Loucy (cell line): ENCODE measurements around the gene TMIGD2.

Source experiments
- H2AFZ ChIP-seq: fragments of 200-600 bp; sonication (generic); 2 replicates; pipeline ENCODE4 v1.6.0; 2016; ENCODE audit warnings: antibody characterized with exemption, mild to moderate bottlenecking, low read length, moderate library complexity
- H3F3A ChIP-seq: fragments of 200-600 bp; 2 replicates; pipeline ENCODE4 v1.6.0; 2016; ENCODE audit warnings: antibody characterized with exemption, low read depth, mild to moderate bottlenecking
- H3K27me3 ChIP-seq: fragments of 200-600 bp; sonication (generic); 2 replicates; pipeline ENCODE4 v1.6.1; 2014; ENCODE audit warnings: low read length, mild to moderate bottlenecking; ENCODE audit not compliant: insufficient read depth, poor library complexity, severe bottlenecking
- H3K36me3 ChIP-seq: fragments of 200-600 bp; sonication (generic); 2 replicates; pipeline ENCODE4 v1.6.1; 2016; ENCODE audit warnings: low read length; ENCODE audit not compliant: insufficient read depth
- H3K4me1 ChIP-seq: fragments of 200-600 bp; sonication (generic); 2 replicates; pipeline ENCODE4 v1.5.1; 2014; ENCODE audit warnings: low read length, mild to moderate bottlenecking; ENCODE audit not compliant: insufficient read depth, poor library complexity, severe bottlenecking
- H3K4me2 ChIP-seq: fragments of 200-600 bp; sonication (generic); 2 replicates; pipeline ENCODE4 v1.6.0; 2014; ENCODE audit warnings: antibody characterized with exemption, low read length, low read depth, mild to moderate bottlenecking; ENCODE audit not compliant: poor library complexity, severe bottlenecking
- H3K4me3 ChIP-seq: fragments of 200-600 bp; sonication (generic); 2 replicates; pipeline ENCODE4 v1.5.1; 2014; ENCODE audit warnings: low read length, mild to moderate bottlenecking, mixed read lengths; ENCODE audit not compliant: poor library complexity, severe bottlenecking
- H3K79me2 ChIP-seq: fragments of 200-600 bp; sonication (generic); 2 replicates; pipeline ENCODE4 v1.6.1; 2014; ENCODE audit warnings: low read length; ENCODE audit not compliant: insufficient read depth
- H3K9ac ChIP-seq: fragments of 200-600 bp; sonication (generic); 2 replicates; pipeline ENCODE4 v1.6.0; 2014; ENCODE audit warnings: mild to moderate bottlenecking, low read depth, low read length, moderate library complexity; ENCODE audit not compliant: poor library complexity, severe bottlenecking
- H3K9me2 ChIP-seq: fragments of 200-600 bp; sonication (generic); replicated peaks from 2 replicates; pipeline ENCODE4 v1.6.1; 2016; ENCODE audit warnings: low read depth, low read length, mixed read lengths
- H3K9me3 ChIP-seq: fragments of 200-600 bp; sonication (generic); 2 replicates; pipeline ENCODE4 v1.6.1; 2014; ENCODE audit warnings: mild to moderate bottlenecking, antibody characterized with exemption, low read length, low read depth; ENCODE audit not compliant: insufficient read depth
- H4K20me1 ChIP-seq: fragments of 200-600 bp; sonication (generic); 2 replicates; pipeline ENCODE4 v1.6.0; 2014; ENCODE audit warnings: antibody characterized with exemption, low read length, mild to moderate bottlenecking; ENCODE audit not compliant: insufficient read depth, poor library complexity, severe bottlenecking
- CTCF ChIP-seq: fragments of 200-600 bp; sonication (generic); conservative IDR thresholded peaks from 2 replicates; pipeline ENCODE4 v1.5.1; 2014; ENCODE audit warnings: mild to moderate bottlenecking, antibody characterized with exemption, low read length
- EZH2phosphoT487 ChIP-seq: fragments of 200-600 bp; IDR thresholded peaks from 2 replicates; pipeline ENCODE4 v1.6.1; 2018; ENCODE audit warnings: antibody characterized with exemption, mild to moderate bottlenecking, moderate library complexity, borderline replicate concordance

The TMIGD2 gene

GRCh38 chr19:4327252-4327876 is 25.2 kb upstream of the TMIGD2 start:
- H3K4me3 ChIP-seq, result no peak overlapping the region
- no peaks in the 10 kb centered on the region for H4K20me1 ChIP-seq
- TF ChIP-seq EZH2phosphoT487 (no peak), CTCF (no peak)
- H3K4me1 ChIP-seq, result no peaks in the 10 kb centered on the region
- no peaks in the 10 kb centered on the region for H3K9me2 ChIP-seq
- H2AFZ ChIP-seq, result no peak overlapping the region
- no peaks in the 10 kb centered on the region for H3K79me2 ChIP-seq
- H3K9me3 ChIP-seq, result no peaks in the 10 kb centered on the region
- H3K27me3 ChIP-seq, result no peaks in the 10 kb centered on the region
- H3F3A ChIP-seq, result no peaks in the 10 kb centered on the region
- no peak overlapping the region for H3K9ac ChIP-seq
- H3K36me3 ChIP-seq, result no peaks in the 10 kb centered on the region
- no peak overlapping the region for H3K4me2 ChIP-seq

- Histone ChIP-seq H3K36me3 (no peaks in the 10 kb centered on the region), H3K27me3 (no peaks in the 10 kb centered on the region), H3K79me2 (no peaks in the 10 kb centered on the region), H3K9me2 (no peaks in the 10 kb centered on the region), H2AFZ (no peak overlapping the region), H4K20me1 (no peaks in the 10 kb centered on the region), H3K4me3 (no peak overlapping the region), H3K9me3 (no peaks in the 10 kb centered on the region), H3K9ac (no peak overlapping the region), H3F3A (no peaks in the 10 kb centered on the region), H3K4me2 (no peak overlapping the region), H3K4me1 (no peaks in the 10 kb centered on the region)
- TF ChIP-seq CTCF (no peak), EZH2phosphoT487 (no peak)
Measured at GRCh38 chr19:4326837-4327251, 24.7 kb upstream of the TMIGD2 start.

- Histone ChIP-seq H3K9ac (no peak overlapping the region), H4K20me1 (no peaks in the 10 kb centered on the region), H3F3A (no peaks in the 10 kb centered on the region), H2AFZ (no peak overlapping the region), H3K79me2 (no peaks in the 10 kb centered on the region), H3K4me2 (no peak overlapping the region), H3K9me2 (no peaks in the 10 kb centered on the region), H3K4me3 (no peak overlapping the region), H3K36me3 (no peaks in the 10 kb centered on the region), H3K4me1 (no peaks in the 10 kb centered on the region), H3K9me3 (no peaks in the 10 kb centered on the region), H3K27me3 (no peaks in the 10 kb centered on the region)
- TF ChIP-seq CTCF (no peak), EZH2phosphoT487 (no peak)
Measured at GRCh38 chr19:4326215-4326836, 24.1 kb upstream of the TMIGD2 start.
